Measurements from ENCODE around the gene BAMBI.

Gene BAMBI

DNA sequence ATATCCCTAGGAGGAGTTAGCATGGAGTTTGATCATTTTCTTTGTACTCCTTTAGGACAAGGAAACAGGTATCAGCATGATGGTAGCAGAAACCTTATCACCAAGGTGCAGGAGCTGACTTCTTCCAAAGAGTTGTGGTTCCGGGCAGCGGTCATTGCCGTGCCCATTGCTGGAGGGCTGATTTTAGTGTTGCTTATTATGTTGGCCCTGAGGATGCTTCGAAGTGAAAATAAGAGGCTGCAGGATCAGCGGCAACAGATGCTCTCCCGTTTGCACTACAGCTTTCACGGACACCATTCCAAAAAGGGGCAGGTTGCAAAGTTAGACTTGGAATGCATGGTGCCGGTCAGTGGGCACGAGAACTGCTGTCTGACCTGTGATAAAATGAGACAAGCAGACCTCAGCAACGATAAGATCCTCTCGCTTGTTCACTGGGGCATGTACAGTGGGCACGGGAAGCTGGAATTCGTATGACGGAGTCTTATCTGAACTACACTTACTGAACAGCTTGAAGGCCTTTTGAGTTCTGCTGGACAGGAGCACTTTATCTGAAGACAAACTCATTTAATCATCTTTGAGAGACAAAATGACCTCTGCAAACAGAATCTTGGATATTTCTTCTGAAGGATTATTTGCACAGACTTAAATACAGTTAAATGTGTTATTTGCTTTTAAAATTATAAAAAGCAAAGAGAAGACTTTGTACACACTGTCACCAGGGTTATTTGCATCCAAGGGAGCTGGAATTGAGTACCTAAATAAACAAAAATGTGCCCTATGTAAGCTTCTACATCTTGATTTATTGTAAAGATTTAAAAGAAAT lies 4.8 kb downstream of the BAMBI start:
- no peak overlapping the region for H3K4me3 ChIP-seq (ENCODE audit: control insufficient read depth in 1 of 7, extremely low read depth in 1 of 7, insufficient read depth in 4 of 7, low read depth in 2 of 7, low read length in 6 of 7)
- 96% methylated on average over 14 of the region's 14 CpGs for WGBS (ENCODE audit: insufficient coverage)

DNA sequence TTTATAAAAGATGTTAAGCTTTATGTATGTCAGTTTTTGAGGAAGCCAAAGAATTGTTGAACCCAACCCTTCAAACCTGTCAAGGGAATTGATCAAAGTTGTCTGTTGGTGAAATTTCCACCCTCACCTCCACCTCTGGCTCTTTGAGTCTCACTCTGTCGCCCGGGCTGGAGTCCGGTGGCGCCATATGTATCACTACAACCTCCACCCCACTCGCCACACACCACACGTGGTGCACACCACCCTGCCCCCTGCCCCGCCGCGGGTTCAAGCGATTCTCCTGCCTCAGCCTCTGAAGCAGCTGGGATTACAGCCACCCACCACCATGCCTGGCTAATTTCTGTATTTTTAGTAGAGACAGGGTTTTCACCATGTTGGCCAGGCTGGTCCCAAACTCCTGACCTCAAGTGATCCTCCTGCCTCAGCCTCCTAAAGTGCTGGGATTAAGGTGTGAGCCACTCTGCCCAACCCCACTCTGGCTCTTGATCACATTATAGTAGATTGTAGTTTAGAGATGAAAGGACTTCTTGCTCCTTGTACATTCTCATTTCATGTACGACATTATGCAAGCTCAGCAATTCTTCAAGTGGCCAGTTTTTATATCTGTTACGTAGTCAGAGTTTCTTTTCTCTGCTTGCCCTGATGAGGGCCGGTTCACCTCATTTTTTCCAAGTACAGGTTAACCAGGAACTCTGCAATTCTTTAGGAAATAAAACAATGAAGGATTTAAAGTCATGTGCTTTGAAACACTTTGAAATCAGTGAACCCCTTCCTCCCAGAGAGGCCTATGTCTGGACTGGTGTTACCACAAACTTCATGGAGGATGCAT lies 7.0 kb downstream of the BAMBI start:
- CTCF ChIA-PET, result interaction anchor here (1.0 kb wide), 2 partner anchors 84 to 692 kb away, joined by 3 to 5 read pairs; no protein-coding TSS in a partner anchor
- WGBS (ENCODE audit: insufficient coverage), result 96% methylated on average over 3 of the region's 13 CpGs
- no peaks in the 10 kb centered on the region for H3K36me3 ChIP-seq (ENCODE audit: control insufficient read depth in 4 of 4, insufficient read depth in 4 of 4, low read length in 3 of 4)
- POLR2A ChIA-PET, result no interaction called here
- H3K27ac ChIP-seq (ENCODE audit: insufficient read depth in 1 of 2, low read depth in 1 of 2, low read length in 2 of 2, poor library complexity in 1 of 2, severe bottlenecking in 2 of 2), result no peak overlapping the region
- H3K27me3 ChIP-seq (replicated peaks in 2 of 5; ENCODE audit: control insufficient read depth in 4 of 5, insufficient read depth in 5 of 5, low read length in 4 of 5), result peaks cover 0 to 35% (median 19%) of the 10 kb centered on the region in 5 experiments
- H3K4me1 ChIP-seq (ENCODE audit: control extremely low read depth in 1 of 4, control insufficient read depth in 4 of 4, insufficient read depth in 4 of 4, low read length in 3 of 4), result peaks cover 6 to 19% (median 13%) of the 10 kb centered on the region in 4 experiments
- H3K9me3 ChIP-seq (ENCODE audit: control extremely low read depth in 1 of 5, control insufficient read depth in 4 of 5, insufficient read depth in 2 of 5, low read depth in 1 of 5, low read length in 4 of 5), result no peaks in the 10 kb centered on the region
- no peak for DNase-seq
- H3K4me3 ChIP-seq (ENCODE audit: control insufficient read depth in 1 of 7, extremely low read depth in 1 of 7, insufficient read depth in 4 of 7, low read depth in 2 of 7, low read length in 6 of 7), result no peak overlapping the region

More for the DNA sequence above, 4.8 kb downstream of the BAMBI start:
- Histone ChIP-seq H3K4me1 (ENCODE audit: control extremely low read depth in 1 of 4, control insufficient read depth in 4 of 4, insufficient read depth in 4 of 4, low read length in 3 of 4) (peaks cover 14 to 34% (median 27%) of the 10 kb centered on the region in 4 experiments), H3K27me3 (replicated peaks in 2 of 5; ENCODE audit: control insufficient read depth in 4 of 5, insufficient read depth in 5 of 5, low read length in 4 of 5) (peaks cover 3 to 55% (median 38%) of the 10 kb centered on the region in 5 experiments), H3K27ac (ENCODE audit: insufficient read depth in 1 of 2, low read depth in 1 of 2, low read length in 2 of 2, poor library complexity in 1 of 2, severe bottlenecking in 2 of 2) (no peak overlapping the region), H3K9me3 (ENCODE audit: control extremely low read depth in 1 of 5, control insufficient read depth in 4 of 5, insufficient read depth in 2 of 5, low read depth in 1 of 5, low read length in 4 of 5) (no peaks in the 10 kb centered on the region), H3K36me3 (ENCODE audit: control insufficient read depth in 4 of 4, insufficient read depth in 4 of 4, low read length in 3 of 4) (no peaks in the 10 kb centered on the region)
- CTCF ChIA-PET, result interaction anchor here (0.5 to 1.7 kb wide), 6 partner anchors 10 to 53 kb away, joined by 3 to 6 read pairs (median 3); no protein-coding TSS in a partner anchor
- POLR2A ChIA-PET, result no interaction called here
- no peak for DNase-seq

DNA sequence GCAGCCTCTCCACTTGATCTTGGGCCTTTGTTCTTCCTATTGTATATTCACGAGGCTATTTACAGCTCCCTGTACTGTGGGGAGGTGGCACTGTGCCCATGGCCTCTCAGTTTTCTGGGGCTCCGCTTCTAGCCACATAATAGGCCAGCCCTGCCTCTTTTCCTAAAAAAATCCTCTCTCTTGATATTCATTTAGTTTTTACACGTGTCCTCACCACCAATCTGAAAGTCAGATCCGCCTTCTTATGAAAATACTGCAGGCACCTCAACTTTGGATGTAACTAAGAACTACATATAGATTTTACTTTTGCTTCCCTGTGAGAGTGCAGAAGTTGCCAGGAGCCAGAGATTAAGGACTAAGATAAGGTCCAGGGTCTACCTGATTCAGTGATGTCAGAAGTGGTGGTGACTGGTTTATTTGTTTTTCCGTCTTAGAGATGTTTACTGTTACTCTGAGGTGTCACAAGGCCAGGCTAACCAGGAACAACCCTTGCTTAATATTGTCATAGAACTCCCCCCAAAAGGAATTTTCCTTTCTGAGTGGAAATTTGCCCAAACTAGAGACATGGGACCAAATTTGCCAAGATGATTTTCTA lies 7.8 kb downstream of the BAMBI start:
- peaks cover 1 to 12% (median 8%) of the 10 kb centered on the region in 4 experiments for H3K4me1 ChIP-seq (ENCODE audit: control extremely low read depth in 1 of 4, control insufficient read depth in 4 of 4, insufficient read depth in 4 of 4, low read length in 3 of 4)
- no peak overlapping the region for H3K4me3 ChIP-seq (ENCODE audit: control insufficient read depth in 1 of 7, extremely low read depth in 1 of 7, insufficient read depth in 4 of 7, low read depth in 2 of 7, low read length in 6 of 7)
- POLR2A ChIA-PET, result no interaction called here
- CTCF ChIA-PET, result interaction anchor here (1.1 kb wide), 1 partner anchor 23 kb away, joined by 3 read pairs; no protein-coding TSS in a partner anchor
- no peaks in the 10 kb centered on the region for H3K9me3 ChIP-seq (ENCODE audit: control extremely low read depth in 1 of 5, control insufficient read depth in 4 of 5, insufficient read depth in 2 of 5, low read depth in 1 of 5, low read length in 4 of 5)
- H3K36me3 ChIP-seq (ENCODE audit: control insufficient read depth in 4 of 4, insufficient read depth in 4 of 4, low read length in 3 of 4), result no peaks in the 10 kb centered on the region
- peaks cover 0 to 28% (median 13%) of the 10 kb centered on the region in 5 experiments for H3K27me3 ChIP-seq (replicated peaks in 2 of 5; ENCODE audit: control insufficient read depth in 4 of 5, insufficient read depth in 5 of 5, low read length in 4 of 5)
- WGBS (ENCODE audit: insufficient coverage), result 89% methylated on average over 4 of the region's 5 CpGs
- no peak overlapping the region for H3K27ac ChIP-seq (ENCODE audit: insufficient read depth in 1 of 2, low read depth in 1 of 2, low read length in 2 of 2, poor library complexity in 1 of 2, severe bottlenecking in 2 of 2)
- no peak for DNase-seq

DNA sequence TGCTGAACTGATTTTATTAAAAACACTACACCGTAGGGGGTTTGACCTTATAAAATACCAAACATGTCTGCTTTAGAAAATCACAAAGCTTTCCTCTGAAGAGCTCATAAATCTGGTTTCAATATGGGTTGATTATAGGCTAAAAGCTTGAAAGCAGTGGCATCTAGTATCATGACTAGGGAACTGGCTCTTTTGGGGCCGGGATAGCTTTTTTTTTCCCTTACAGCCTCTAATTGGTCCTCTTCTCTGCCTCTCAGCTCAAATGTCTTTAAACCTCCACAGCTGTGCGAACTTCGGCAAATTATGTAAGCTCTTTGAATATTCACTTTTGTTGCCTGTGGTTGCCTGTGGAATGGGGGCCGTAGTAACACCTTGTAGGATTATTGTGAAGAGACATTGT lies 8.4 kb downstream of the BAMBI start:
- Histone ChIP-seq H3K4me1 (ENCODE audit: control extremely low read depth in 1 of 4, control insufficient read depth in 4 of 4, insufficient read depth in 4 of 4, low read length in 3 of 4) (peaks cover 0 to 5% (median 3%) of the 10 kb centered on the region in 4 experiments), H3K4me3 (ENCODE audit: control insufficient read depth in 1 of 7, extremely low read depth in 1 of 7, insufficient read depth in 4 of 7, low read depth in 2 of 7, low read length in 6 of 7) (no peak overlapping the region), H3K36me3 (ENCODE audit: control insufficient read depth in 4 of 4, insufficient read depth in 4 of 4, low read length in 3 of 4) (no peaks in the 10 kb centered on the region), H3K9me3 (ENCODE audit: control extremely low read depth in 1 of 5, control insufficient read depth in 4 of 5, insufficient read depth in 2 of 5, low read depth in 1 of 5, low read length in 4 of 5) (no peaks in the 10 kb centered on the region), H3K27ac (ENCODE audit: insufficient read depth in 1 of 2, low read depth in 1 of 2, low read length in 2 of 2, poor library complexity in 1 of 2, severe bottlenecking in 2 of 2) (no peak overlapping the region), H3K27me3 (replicated peaks in 2 of 5; ENCODE audit: control insufficient read depth in 4 of 5, insufficient read depth in 5 of 5, low read length in 4 of 5) (peaks cover 0 to 23% (median 13%) of the 10 kb centered on the region in 5 experiments)
- POLR2A ChIA-PET, result no interaction called here
- DNase-seq, result no peak
- no CpG with 5 or more reads among the region's 5 CpGs for WGBS (ENCODE audit: insufficient coverage)
- CTCF ChIA-PET, result interaction anchor here (1.1 kb wide), 1 partner anchor 24 kb away, joined by 3 read pairs; no protein-coding TSS in a partner anchor

DNA sequence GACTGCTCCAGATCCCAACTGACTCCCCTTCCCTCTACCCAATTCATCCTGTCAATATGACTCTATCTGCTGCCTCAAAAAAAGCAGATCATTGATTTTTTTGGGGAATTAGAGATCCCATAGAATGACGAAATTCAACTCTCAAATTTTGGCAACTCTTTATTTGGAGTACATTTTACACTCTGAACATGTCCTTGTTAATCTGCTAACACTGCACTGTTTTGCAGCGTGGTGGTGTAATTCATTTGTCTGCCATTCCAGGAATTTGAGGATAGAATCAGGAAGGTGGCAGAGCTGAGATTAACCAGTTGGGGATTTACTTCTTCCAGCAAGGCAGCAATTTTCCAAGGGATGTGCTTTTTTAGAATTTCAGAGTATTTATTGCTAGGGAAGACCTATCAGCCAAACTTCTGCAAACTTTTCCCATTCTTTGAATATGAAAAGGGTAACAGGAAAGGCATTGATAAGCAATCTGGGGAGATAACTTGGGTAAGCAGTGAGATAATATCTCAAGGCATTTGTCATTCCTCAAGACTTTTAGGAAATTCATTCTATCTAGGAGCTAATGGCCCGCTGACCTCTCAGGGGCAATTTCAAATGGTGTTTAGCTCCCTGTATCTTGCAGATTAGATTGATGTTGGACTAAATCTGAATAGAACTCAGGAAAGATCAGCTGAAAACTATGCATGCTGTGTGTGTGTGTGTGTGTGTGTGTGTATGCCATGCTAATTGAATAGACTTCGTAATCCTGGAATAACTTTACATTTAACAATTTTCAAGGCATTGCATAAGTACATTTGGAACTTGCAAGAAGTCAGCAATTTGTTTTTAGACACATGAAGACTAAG lies 9.7 kb downstream of the BAMBI start:
- WGBS (ENCODE audit: insufficient coverage), result 92% methylated on average over 3 of the region's 4 CpGs
- H3K36me3 ChIP-seq (ENCODE audit: control insufficient read depth in 4 of 4, insufficient read depth in 4 of 4, low read length in 3 of 4), result no peaks in the 10 kb centered on the region
- no peaks in the 10 kb centered on the region for H3K4me1 ChIP-seq (ENCODE audit: control extremely low read depth in 1 of 4, control insufficient read depth in 4 of 4, insufficient read depth in 4 of 4, low read length in 3 of 4)
- POLR2A ChIA-PET, result no interaction called here
- no peak overlapping the region for H3K27ac ChIP-seq (ENCODE audit: insufficient read depth in 1 of 2, low read depth in 1 of 2, low read length in 2 of 2, poor library complexity in 1 of 2, severe bottlenecking in 2 of 2)
- no peaks in the 10 kb centered on the region for H3K9me3 ChIP-seq (ENCODE audit: control extremely low read depth in 1 of 5, control insufficient read depth in 4 of 5, insufficient read depth in 2 of 5, low read depth in 1 of 5, low read length in 4 of 5)
- no peak for DNase-seq
- H3K4me3 ChIP-seq (ENCODE audit: control insufficient read depth in 1 of 7, extremely low read depth in 1 of 7, insufficient read depth in 4 of 7, low read depth in 2 of 7, low read length in 6 of 7), result no peak overlapping the region
- CTCF ChIA-PET, result interaction anchor here (0.6 kb wide), 1 partner anchor 11 kb away, joined by 3 read pairs; no protein-coding TSS in a partner anchor
- H3K27me3 ChIP-seq (replicated peaks in 2 of 5; ENCODE audit: control insufficient read depth in 4 of 5, insufficient read depth in 5 of 5, low read length in 4 of 5), result peaks cover 0 to 14% (median 3%) of the 10 kb centered on the region in 5 experiments

DNA sequence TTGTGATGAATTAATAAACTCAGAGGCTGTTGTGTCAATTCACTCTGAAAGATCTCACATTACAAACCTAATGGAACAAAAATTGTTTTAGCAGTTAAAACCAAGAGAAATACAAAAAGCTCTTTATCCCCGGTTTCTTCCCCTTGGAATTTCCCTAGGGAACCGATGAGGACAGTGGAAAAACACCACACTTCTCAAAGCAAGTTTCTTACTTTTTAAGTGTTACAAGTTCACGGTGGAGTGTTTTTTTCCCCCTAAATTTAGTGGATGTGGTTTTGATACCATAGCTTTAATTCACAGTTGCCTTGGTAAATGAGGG lies 10.3 kb downstream of the BAMBI start:
- Histone ChIP-seq H3K4me3 (ENCODE audit: control insufficient read depth in 1 of 7, extremely low read depth in 1 of 7, insufficient read depth in 4 of 7, low read depth in 2 of 7, low read length in 6 of 7) (no peak overlapping the region), H3K9me3 (ENCODE audit: control extremely low read depth in 1 of 5, control insufficient read depth in 4 of 5, insufficient read depth in 2 of 5, low read depth in 1 of 5, low read length in 4 of 5) (no peaks in the 10 kb centered on the region), H3K27ac (ENCODE audit: insufficient read depth in 1 of 2, low read depth in 1 of 2, low read length in 2 of 2, poor library complexity in 1 of 2, severe bottlenecking in 2 of 2) (no peak overlapping the region), H3K4me1 (ENCODE audit: control extremely low read depth in 1 of 4, control insufficient read depth in 4 of 4, insufficient read depth in 4 of 4, low read length in 3 of 4) (no peaks in the 10 kb centered on the region), H3K36me3 (ENCODE audit: control insufficient read depth in 4 of 4, insufficient read depth in 4 of 4, low read length in 3 of 4) (no peaks in the 10 kb centered on the region), H3K27me3 (replicated peaks in 2 of 5; ENCODE audit: control insufficient read depth in 4 of 5, insufficient read depth in 5 of 5, low read length in 4 of 5) (peaks cover 0 to 11% (median 0%) of the 10 kb centered on the region in 5 experiments)
- 92% methylated on average over 2 of the region's 3 CpGs for WGBS (ENCODE audit: insufficient coverage)
- ChIA-PET CTCF (interaction anchor here (0.6 kb wide), 1 partner anchor 11 kb away, joined by 3 read pairs; no protein-coding TSS in a partner anchor), POLR2A (no interaction called here)
- DNase-seq, result no peak

Data from common myeloid progenitor, CD34-positive (primary cell).